ENCODE results near the gene NET1.

The NET1 gene

GRCh38 chr10:5447056-5447455, 34.7 kb downstream of the NET1 start:
- no peak for DNase-seq
- H3K9me3 ChIP-seq (ENCODE audit: insufficient read depth, low read length, severe bottlenecking) = no peaks in the 10 kb centered on the region
- peaks cover 28% of the 10 kb centered on the region for H3K79me2 ChIP-seq (ENCODE audit: insufficient read depth, low read length)
- H4K20me1 ChIP-seq (ENCODE audit: insufficient read depth, low read length) = peaks cover 12% of the 10 kb centered on the region
- no peak overlapping the region for H3K4me2 ChIP-seq (ENCODE audit: insufficient read depth, low read length)
- no peak overlapping the region for H3K27ac ChIP-seq (ENCODE audit: low read length)
- TF ChIP-seq EZH2 (IDR thresholded peaks at IDR 0.05; ENCODE audit: borderline replicate concordance, low read depth, low read length, severe bottlenecking) (no peak), CTCF (IDR thresholded peaks at IDR 0.05; ENCODE audit: borderline replicate concordance, extremely low read depth, low read length, poor library complexity, severe bottlenecking) (no peak)
- peaks cover 14% of the 10 kb centered on the region; the same call in 1 of the 2 replicates for H3K36me3 ChIP-seq (ENCODE audit: insufficient read depth, low read length)
- no peak overlapping the region for H3K4me3 ChIP-seq (ENCODE audit: low read depth in 1 of 2, low read length in 2 of 2)
- peaks cover 24% of the 10 kb centered on the region for H3K4me1 ChIP-seq (ENCODE audit: insufficient read depth, low read length)
- no peaks in the 10 kb centered on the region for H3K27me3 ChIP-seq (ENCODE audit: insufficient read depth, low read length, poor library complexity)
- H3K9ac ChIP-seq (ENCODE audit: low read depth, low read length) = no peak overlapping the region
- no peak overlapping the region for H2AFZ ChIP-seq (ENCODE audit: low read depth, low read length)
- ATAC-seq (ENCODE audit: insufficient read depth, low read depth) = no peak

DNA sequence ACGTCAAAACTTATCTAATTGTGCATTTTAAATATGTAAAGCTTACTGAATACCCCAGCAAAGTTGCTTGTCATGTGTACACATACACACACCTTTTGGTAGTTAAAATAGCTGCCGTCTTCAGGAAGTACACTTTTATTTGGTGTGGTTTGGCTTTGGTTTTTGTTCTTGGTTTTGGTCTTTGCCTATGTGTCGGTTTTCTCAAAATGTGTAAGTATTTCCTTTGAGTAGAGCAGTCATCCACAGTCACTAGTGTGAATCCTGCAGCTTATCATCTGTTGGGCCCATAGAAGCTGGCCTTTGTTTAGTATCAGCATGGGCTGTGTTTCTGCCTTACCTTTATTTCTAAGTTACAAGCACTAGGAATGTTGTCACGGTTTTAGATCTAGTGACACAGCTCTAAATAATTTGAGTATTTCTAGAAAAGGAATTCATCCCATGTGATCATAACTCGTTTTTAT, 35.3 kb downstream of the NET1 start:
- Histone ChIP-seq H3K4me1 (ENCODE audit: insufficient read depth, low read length) (peaks cover 24% of the 10 kb centered on the region), H3K79me2 (ENCODE audit: insufficient read depth, low read length) (peaks cover 25% of the 10 kb centered on the region), H3K4me2 (ENCODE audit: insufficient read depth, low read length) (no peak overlapping the region), H3K27me3 (ENCODE audit: insufficient read depth, low read length, poor library complexity) (no peaks in the 10 kb centered on the region), H3K4me3 (ENCODE audit: low read depth in 1 of 2, low read length in 2 of 2) (no peak overlapping the region), H3K9me3 (ENCODE audit: insufficient read depth, low read length, severe bottlenecking) (no peaks in the 10 kb centered on the region), H3K27ac (ENCODE audit: low read length) (no peak overlapping the region), H4K20me1 (ENCODE audit: insufficient read depth, low read length) (peaks cover 12% of the 10 kb centered on the region), H2AFZ (ENCODE audit: low read depth, low read length) (no peak overlapping the region), H3K9ac (ENCODE audit: low read depth, low read length) (no peak overlapping the region), H3K36me3 (ENCODE audit: insufficient read depth, low read length) (peaks cover 20% of the 10 kb centered on the region)
- TF ChIP-seq CTCF (IDR thresholded peaks at IDR 0.05; ENCODE audit: borderline replicate concordance, extremely low read depth, low read length, poor library complexity, severe bottlenecking) = no peak
- no peak for TF ChIP-seq EZH2 (IDR thresholded peaks at IDR 0.05; ENCODE audit: borderline replicate concordance, low read depth, low read length, severe bottlenecking)
- ATAC-seq (ENCODE audit: insufficient read depth, low read depth) (peak; percentile 91), DNase-seq (peak; percentile 42)

DNA sequence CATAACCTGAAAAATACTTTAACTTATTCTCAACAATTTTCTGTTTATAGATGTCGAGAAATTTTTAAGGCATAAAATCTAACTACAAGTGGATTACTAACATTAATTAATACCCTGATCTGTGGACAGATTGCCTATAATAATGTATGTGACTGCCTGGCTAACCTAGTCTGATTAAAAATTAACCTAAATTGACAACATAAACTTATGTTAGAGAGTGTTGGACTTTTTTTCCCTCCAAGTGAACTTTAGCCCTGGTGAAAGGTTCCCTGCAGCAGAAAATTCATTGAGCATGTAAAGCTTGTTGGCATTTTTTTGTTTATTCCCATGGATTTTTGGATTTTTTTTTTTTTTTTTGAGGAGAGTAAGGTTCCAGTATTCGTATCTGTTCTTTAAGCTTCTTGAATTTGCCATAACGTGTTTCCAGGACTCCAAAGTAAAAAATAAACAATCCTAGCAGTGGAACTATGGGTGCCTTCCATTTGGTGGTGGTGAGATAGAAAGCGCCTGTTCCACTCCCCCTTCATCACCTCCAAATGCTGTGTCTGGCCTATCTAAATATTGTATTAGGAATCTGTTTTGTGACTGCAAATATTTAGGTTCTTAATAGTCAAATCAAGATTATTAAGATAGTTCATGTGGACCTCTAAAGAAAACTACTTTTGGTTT, 36.1 kb downstream of the NET1 start:
- peaks cover 24% of the 10 kb centered on the region for H3K36me3 ChIP-seq (ENCODE audit: insufficient read depth, low read length)
- H4K20me1 ChIP-seq (ENCODE audit: insufficient read depth, low read length) = peaks cover 12% of the 10 kb centered on the region
- H3K27ac ChIP-seq (ENCODE audit: low read length) = no peak overlapping the region
- no peak overlapping the region for H2AFZ ChIP-seq (ENCODE audit: low read depth, low read length)
- no peak for ATAC-seq (ENCODE audit: insufficient read depth, low read depth)
- DNase-seq = no peak
- H3K79me2 ChIP-seq (ENCODE audit: insufficient read depth, low read length) = peaks cover 25% of the 10 kb centered on the region
- no peak overlapping the region for H3K4me3 ChIP-seq (ENCODE audit: low read depth in 1 of 2, low read length in 2 of 2)
- H3K4me2 ChIP-seq (ENCODE audit: insufficient read depth, low read length) = no peak overlapping the region
- no peak overlapping the region for H3K9ac ChIP-seq (ENCODE audit: low read depth, low read length)
- TF ChIP-seq EZH2 (IDR thresholded peaks at IDR 0.05; ENCODE audit: borderline replicate concordance, low read depth, low read length, severe bottlenecking) (no peak), CTCF (IDR thresholded peaks at IDR 0.05; ENCODE audit: borderline replicate concordance, extremely low read depth, low read length, poor library complexity, severe bottlenecking) (no peak)
- H3K9me3 ChIP-seq (ENCODE audit: insufficient read depth, low read length, severe bottlenecking) = no peaks in the 10 kb centered on the region
- H3K27me3 ChIP-seq (ENCODE audit: insufficient read depth, low read length, poor library complexity) = no peaks in the 10 kb centered on the region
- H3K4me1 ChIP-seq (ENCODE audit: insufficient read depth, low read length) = peaks cover 24% of the 10 kb centered on the region
